HL-60 (cell line): Measurements from ENCODE around the gene CREBBP.
"Not testable (repeated sequence)": the region's sequence is repeated elsewhere in the genome, so short reads cannot be mapped to it uniquely, and the experiment has no call there.

ENCODE experiments used
- CTCF ChIP-seq: IDR thresholded peaks from one replicate; pipeline ENCODE4 v1.5.1; 2011; ENCODE audit warnings: low read length, control low read depth, inconsistent platforms; ENCODE audit not compliant: insufficient read depth
- POLR2AphosphoS5 ChIP-seq: IDR thresholded peaks from 2 replicates; pipeline ENCODE4 v1.6.1; 2012; ENCODE audit warnings: low read depth

- TF ChIP-seq POLR2AphosphoS5, CTCF: not testable (repeated sequence)
Measured at GRCh38 chr16:3714378-3714777, 166.1 kb downstream of the CREBBP start.
